HPDE6-E6E7 (cell line): ENCODE measurements around the gene NOL12.
"Not testable (repeated sequence)": the region's sequence is repeated elsewhere in the genome, so short reads cannot be mapped to it uniquely, and the experiment has no call there.

Experiments
- DNase-seq: peaks from one replicate; pipeline ENCODE4 v3.0.0; 2011; ENCODE audit warnings: missing footprints; ENCODE audit errors: extremely low spot score

NOL12 gene

GRCh38 chr22:37713761-37714160, 27.6 kb downstream of the NOL12 start:
- no peak for DNase-seq

GRCh38 chr22:37714634-37715033, 28.5 kb downstream of the NOL12 start:
- no peak for DNase-seq

- no peak for DNase-seq
Measured at GRCh38 chr22:37715760-37716159, 29.6 kb downstream of the NOL12 start.

GRCh38 chr22:37716708-37717107, 30.6 kb downstream of the NOL12 start:
- DNase-seq: peak; percentile 49

- not testable (repeated sequence) for DNase-seq
Measured at GRCh38 chr22:37717235-37717634, 31.1 kb downstream of the NOL12 start.

- DNase-seq: not testable (repeated sequence)
Measured at GRCh38 chr22:37717746-37718305, 31.7 kb downstream of the NOL12 start.

GRCh38 chr22:37725551-37726240, 39.6 kb downstream of the NOL12 start:
- no peak for DNase-seq

- DNase-seq: no peak
Measured at GRCh38 chr22:37726241-37726887, 40.2 kb downstream of the NOL12 start.

GRCh38 chr22:37728620-37729019, 42.5 kb downstream of the NOL12 start:
- no peak for DNase-seq

GRCh38 chr22:37731804-37732471, 45.8 kb downstream of the NOL12 start:
- DNase-seq: no peak

GRCh38 chr22:37732699-37733607, 46.8 kb downstream of the NOL12 start:
- no peak for DNase-seq

- no peak for DNase-seq
Measured at GRCh38 chr22:37733625-37734401, 47.7 kb downstream of the NOL12 start.

- DNase-seq: no peak
Measured at GRCh38 chr22:37734402-37734700, 48.2 kb downstream of the NOL12 start.

- no peak for DNase-seq
Measured at GRCh38 chr22:37734964-37735451, 48.9 kb downstream of the NOL12 start.

GRCh38 chr22:37739035-37739434, 52.9 kb downstream of the NOL12 start:
- DNase-seq: no peak

GRCh38 chr22:37739611-37740049, 53.5 kb downstream of the NOL12 start:
- no peak for DNase-seq

GRCh38 chr22:37740455-37741311, 54.5 kb downstream of the NOL12 start:
- no peak for DNase-seq

- no peak for DNase-seq
Measured at GRCh38 chr22:37741312-37741795, 55.2 kb downstream of the NOL12 start.

- DNase-seq: peak; percentile 68
Measured at GRCh38 chr22:37742376-37743171, 56.4 kb downstream of the NOL12 start.
